Subcutaneous abdominal adipose tissue (tissue), 5 donors: ENCODE results near the gene DNASE2B.

Source experiments
- H3K27ac ChIP-seq: one replicate; pipeline ENCODE4 v1.7.0; 2013; ENCODE audit warnings: low read depth, mild to moderate bottlenecking, inconsistent platforms, low read length, moderate library complexity
- H3K27me3 ChIP-seq, 5 donors: one replicate each; pipeline ENCODE4 v1.7.0; 2013; ENCODE audit warnings: low read length in 5 of 5, inconsistent platforms in 1 of 5; ENCODE audit not compliant: control insufficient read depth in 5 of 5, insufficient read depth in 4 of 5
- H3K36me3 ChIP-seq, 5 donors: one replicate each; pipeline ENCODE4 v1.7.0; 2013; ENCODE audit warnings: low read length in 5 of 5; ENCODE audit not compliant: control insufficient read depth in 5 of 5, insufficient read depth in 5 of 5
- H3K4me1 ChIP-seq, 5 donors: one replicate each; pipeline ENCODE4 v1.7.0; 2013; ENCODE audit warnings: low read length in 5 of 5, mild to moderate bottlenecking in 3 of 5, moderate library complexity in 1 of 5; ENCODE audit not compliant: control insufficient read depth in 5 of 5, insufficient read depth in 5 of 5
- H3K4me3 ChIP-seq, 5 donors: one replicate each; pipeline ENCODE4 v1.7.0; 2013; ENCODE audit warnings: low read length in 5 of 5, low read depth in 1 of 5
- H3K9ac ChIP-seq, 5 donors: one replicate each; pipeline ENCODE4 v1.7.0; 2013; ENCODE audit warnings: low read length in 5 of 5, mild to moderate bottlenecking in 4 of 5, moderate library complexity in 3 of 5
- H3K9me3 ChIP-seq, 5 donors: one replicate each; pipeline ENCODE4 v1.7.0; 2013; ENCODE audit warnings: low read length in 5 of 5; ENCODE audit not compliant: control insufficient read depth in 5 of 5
- donor health status: healthy.
- donor health status: healthy.
- donor health status: healthy.
- donor health status: healthy.
- donor health status: healthy.

DNASE2B gene

DNA sequence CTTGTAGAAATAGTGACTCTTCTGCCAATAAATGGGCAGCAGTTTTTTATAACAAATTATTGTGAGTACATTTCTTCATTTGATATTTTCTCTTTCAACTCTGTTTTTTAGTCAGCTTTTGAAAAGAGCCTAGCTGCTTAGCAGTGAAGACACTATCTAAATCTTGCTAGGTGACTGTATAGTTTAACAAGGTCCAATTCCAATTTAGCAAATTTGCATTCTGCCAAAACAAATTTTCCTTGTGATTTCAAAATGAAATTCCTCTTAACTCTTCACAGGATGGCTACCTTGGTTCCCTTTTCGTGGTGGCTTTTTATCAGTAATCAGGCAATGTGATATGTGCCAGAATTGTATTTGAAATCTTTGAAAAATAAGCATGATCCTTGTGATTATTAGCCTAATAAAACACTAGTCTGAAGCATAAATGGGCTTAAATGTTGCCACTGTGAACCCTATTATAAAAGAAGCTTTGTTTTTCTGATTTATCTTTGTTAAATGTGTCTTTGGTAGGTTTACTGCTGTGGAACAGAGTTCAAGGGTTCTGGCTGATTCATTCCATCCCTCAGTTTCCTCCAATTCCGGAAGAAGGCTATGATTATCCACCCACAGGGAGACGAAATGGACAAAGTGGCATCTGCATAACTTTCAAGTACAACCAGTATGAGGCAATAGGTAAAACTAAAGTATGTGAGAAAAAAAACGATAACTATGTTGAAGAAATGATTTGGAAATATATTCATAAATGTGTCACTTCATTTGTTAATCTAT, 12.2 kb downstream of the DNASE2B start:
- no peak overlapping the region for H3K9ac ChIP-seq
- no peaks in the 10 kb centered on the region for H3K27me3 ChIP-seq
- H3K36me3 ChIP-seq, result no peaks in the 10 kb centered on the region
- no peak overlapping the region for H3K27ac ChIP-seq
- H3K4me3 ChIP-seq, result no peak overlapping the region
- peaks cover 0 to 4% (median 0%) of the 10 kb centered on the region in 5 donors for H3K4me1 ChIP-seq
- H3K9me3 ChIP-seq, result no peaks in the 10 kb centered on the region

DNA sequence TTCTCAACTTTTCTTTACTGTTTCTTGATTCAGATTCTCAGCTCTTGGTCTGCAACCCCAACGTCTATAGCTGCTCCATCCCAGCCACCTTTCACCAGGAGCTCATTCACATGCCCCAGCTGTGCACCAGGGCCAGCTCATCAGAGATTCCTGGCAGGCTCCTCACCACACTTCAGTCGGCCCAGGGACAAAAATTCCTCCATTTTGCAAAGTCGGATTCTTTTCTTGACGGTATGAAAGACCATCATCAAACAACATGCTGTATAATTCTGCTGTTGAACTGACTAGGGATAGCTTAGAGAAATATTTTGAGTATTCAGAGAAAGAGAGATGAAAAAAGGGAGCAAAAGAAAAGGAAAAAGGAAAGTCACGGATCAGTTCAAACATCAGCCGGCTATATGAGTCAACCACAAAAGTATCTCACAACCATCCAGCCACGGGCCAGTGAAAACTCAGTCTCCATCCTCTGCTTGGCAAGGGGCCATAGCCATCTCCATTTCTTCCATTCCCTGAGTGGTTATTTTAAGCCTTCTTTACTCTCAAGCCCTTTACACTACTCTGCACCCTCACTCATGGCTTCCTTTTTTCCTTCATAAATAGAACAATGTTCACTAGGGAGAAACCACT, 14.1 kb downstream of the DNASE2B start:
- no peaks in the 10 kb centered on the region for H3K27me3 ChIP-seq
- no peak overlapping the region for H3K4me3 ChIP-seq
- H3K9me3 ChIP-seq, result no peaks in the 10 kb centered on the region
- peaks cover 0 to 4% (median 0%) of the 10 kb centered on the region in 5 donors for H3K4me1 ChIP-seq
- no peaks in the 10 kb centered on the region for H3K36me3 ChIP-seq
- no peak overlapping the region for H3K9ac ChIP-seq
- H3K27ac ChIP-seq, result no peak overlapping the region

DNA sequence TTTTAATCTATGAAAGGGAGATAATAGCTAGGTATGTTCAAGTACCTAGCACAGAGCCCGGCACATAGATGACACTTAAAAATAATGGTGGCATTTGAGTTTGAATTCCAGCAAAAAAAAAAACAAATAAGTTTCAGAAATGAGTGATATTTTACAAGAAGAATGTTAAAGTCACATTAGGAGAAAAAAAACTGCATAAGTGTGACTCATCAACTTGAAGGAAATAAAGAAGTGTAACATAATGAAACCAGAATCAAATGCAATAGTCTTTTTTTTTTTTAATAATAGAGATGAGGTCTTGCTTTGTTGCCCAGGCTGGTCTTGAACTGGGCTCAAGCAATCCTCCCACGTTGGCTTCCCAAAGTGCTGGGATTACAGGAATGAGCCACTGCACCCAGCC, 17.1 kb downstream of the DNASE2B start:
- H3K9me3 ChIP-seq, result no peaks in the 10 kb centered on the region
- H3K4me3 ChIP-seq, result no peak overlapping the region
- H3K9ac ChIP-seq, result no peak overlapping the region
- H3K36me3 ChIP-seq, result no peaks in the 10 kb centered on the region
- peaks cover 0 to 5% (median 0%) of the 10 kb centered on the region in 5 donors for H3K4me1 ChIP-seq
- no peaks in the 10 kb centered on the region for H3K27me3 ChIP-seq
- no peak overlapping the region for H3K27ac ChIP-seq

DNA sequence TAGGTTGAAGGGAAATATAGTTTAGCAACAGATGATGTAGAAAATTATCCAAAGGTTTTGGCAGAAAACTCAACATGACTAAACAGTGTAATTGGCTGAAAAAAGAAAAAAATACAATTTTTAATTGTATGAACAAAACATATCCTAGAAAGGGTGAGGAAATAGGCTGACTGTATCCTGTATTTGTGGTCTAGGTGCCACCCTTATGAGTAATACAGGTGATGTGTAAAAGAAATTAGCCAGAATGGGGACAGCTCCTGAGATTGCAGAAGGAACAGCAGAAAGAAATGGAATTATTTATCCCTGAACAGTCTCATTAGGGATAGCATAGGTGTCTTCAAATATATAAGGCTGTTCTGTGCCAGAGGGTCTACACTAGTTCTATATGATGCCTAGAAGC, 24.6 kb downstream of the DNASE2B start:
- peaks cover 0 to 5% (median 0%) of the 10 kb centered on the region in 5 donors for H3K4me1 ChIP-seq
- no peaks in the 10 kb centered on the region for H3K36me3 ChIP-seq
- H3K4me3 ChIP-seq, result no peak overlapping the region

DNA sequence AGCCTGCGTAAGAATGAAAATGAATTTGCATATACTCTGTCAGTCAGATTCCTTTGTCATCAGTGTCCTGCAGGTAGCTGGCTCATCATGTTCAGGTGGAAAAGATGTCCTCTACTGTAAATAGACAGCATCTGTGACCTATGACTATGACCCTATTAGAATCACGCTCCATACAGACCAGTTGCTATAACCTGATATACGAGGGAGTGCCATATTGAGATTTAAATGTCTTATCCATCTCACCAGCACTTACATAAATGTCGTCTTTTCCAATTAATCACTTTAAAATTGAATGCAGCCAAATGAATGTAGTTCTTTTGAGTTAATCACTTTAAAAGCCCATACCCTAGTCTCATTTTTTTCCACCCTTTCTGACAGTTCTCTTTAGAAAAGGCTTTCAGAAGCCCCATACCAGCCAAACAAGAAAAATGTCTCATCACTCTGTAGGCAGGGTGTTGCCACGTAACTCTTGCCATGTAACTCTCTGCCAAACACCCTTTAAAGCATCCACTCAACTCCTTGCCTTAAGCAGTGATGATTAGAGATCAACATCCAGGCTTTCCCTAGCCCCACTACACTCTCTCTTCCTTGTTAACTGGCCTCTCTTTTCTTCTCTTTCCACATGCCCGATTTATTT, 26.3 kb downstream of the DNASE2B start:
- Histone ChIP-seq H3K9me3 (peaks cover 0 to 1% (median 0%) of the 10 kb centered on the region in 5 donors), H3K4me1 (peaks cover 0 to 5% (median 0%) of the 10 kb centered on the region in 5 donors), H3K27me3 (no peaks in the 10 kb centered on the region), H3K36me3 (no peaks in the 10 kb centered on the region), H3K27ac (no peak overlapping the region), H3K9ac (no peak overlapping the region), H3K4me3 (no peak overlapping the region)

More for the DNA sequence above, 24.6 kb downstream of the DNASE2B start:
- Histone ChIP-seq H3K27ac (no peak overlapping the region), H3K9ac (no peak overlapping the region), H3K9me3 (no peaks in the 10 kb centered on the region), H3K27me3 (no peaks in the 10 kb centered on the region)

DNA sequence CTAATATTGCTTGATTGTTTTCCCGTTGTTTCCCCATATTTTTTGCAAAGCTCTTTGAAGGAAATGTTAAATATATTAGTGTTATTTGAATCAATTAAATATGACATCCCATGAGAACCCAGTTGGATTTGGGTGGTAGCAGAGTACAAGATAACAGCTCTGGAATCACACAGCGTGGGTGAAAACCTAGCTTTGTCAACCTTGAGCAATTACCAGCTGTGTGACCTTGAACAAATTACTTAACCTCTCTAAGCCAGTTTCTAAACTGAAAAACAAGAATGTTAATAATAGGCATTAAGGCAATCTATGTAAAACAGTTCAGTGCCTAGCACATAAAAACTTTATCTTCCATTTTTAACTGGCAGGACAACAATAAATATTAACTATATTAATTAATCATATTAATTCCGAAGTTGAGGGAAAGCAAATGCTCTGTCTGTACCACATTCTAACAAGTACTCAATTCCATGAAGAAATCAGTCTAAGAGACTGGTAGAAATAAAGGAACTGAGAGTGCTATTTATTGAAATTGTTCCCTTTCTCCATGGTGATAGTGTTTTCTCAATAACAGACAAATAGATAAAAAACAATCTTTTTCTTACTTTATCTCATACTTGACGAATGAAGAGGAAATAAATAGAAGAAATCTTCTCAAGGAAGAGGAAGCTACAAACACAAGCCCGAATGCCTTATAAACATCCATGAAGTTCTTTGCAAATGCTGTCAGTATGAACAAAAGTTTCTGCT, 27.0 kb downstream of the DNASE2B start:
- no peaks in the 10 kb centered on the region for H3K36me3 ChIP-seq
- no peak overlapping the region for H3K27ac ChIP-seq
- no peaks in the 10 kb centered on the region for H3K27me3 ChIP-seq
- no peak overlapping the region for H3K9ac ChIP-seq
- H3K9me3 ChIP-seq, result peaks cover 0 to 5% (median 0%) of the 10 kb centered on the region in 5 donors
- peaks cover 0 to under 1% (median 0%) of the 10 kb centered on the region in 5 donors for H3K4me1 ChIP-seq
- no peak overlapping the region for H3K4me3 ChIP-seq

DNA sequence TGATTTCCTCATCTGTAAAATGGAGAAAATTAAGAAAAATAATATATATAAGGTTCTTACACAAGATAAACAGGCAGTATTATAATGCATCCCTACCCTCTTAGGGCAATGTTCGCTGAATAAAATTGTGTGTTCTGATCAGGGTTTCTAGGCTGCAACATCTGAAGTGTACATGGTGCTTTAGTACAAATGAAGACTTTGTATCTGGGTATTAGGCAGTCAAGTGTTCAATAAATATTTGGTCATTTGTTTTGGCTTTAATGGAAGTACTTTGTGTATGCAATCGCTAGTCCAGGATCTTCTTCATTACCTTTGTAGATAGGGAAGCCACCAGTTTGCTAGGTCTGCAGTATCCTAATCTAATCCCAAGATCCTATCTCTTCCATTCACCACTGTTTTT, 28.1 kb downstream of the DNASE2B start:
- no peaks in the 10 kb centered on the region for H3K27me3 ChIP-seq
- H3K27ac ChIP-seq, result no peak overlapping the region
- no peak overlapping the region for H3K4me3 ChIP-seq
- H3K9me3 ChIP-seq, result peaks cover 0 to 5% (median 0%) of the 10 kb centered on the region in 5 donors
- no peak overlapping the region for H3K9ac ChIP-seq
- H3K4me1 ChIP-seq, result no peaks in the 10 kb centered on the region
- no peaks in the 10 kb centered on the region for H3K36me3 ChIP-seq

DNA sequence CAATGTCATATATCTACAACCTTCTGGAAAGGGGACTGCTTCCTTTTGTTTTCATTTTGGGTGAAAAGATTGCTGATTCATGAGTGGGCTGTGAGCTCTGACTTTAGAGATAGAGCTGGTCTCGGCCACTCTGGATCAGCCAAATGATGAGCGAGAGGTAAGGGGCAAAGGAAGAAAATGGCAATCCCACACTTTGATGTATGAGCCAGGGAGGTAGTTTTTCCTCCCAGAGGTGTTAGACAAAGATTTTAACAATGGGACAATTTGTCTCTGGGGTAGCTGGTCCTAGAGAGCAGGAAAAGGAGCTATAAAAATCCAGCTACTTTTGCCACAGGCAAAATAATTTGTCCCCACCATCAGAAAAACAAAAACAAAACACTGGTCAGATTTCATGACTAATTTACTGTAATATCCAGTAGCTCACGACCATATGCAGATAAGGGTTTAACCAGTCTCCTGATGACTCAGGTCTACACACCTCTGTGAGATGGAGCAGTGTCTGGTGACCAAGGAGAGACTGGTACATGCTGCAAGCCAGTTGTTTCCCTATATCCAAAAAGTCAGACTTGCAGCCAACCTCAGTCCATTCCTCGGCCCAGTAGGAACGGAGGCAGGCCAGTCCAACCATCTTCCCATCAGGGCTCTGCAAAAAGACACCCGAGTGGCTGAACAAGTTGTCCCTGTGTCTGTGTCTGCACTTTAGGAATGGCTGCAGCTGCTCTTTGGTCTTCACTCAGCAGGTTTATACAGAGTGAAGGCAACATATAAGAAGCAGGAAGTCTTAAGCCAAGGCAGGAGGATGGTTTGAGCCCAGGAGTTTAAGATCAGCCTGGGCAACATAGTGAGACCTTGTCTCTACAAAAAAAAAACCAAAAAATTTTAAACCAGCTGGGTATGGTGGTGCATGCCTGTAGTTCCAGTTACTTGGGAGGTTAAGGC, 29.2 kb downstream of the DNASE2B start:
- Histone ChIP-seq H3K27me3 (no peaks in the 10 kb centered on the region), H3K9me3 (peaks cover 0 to 5% (median 0%) of the 10 kb centered on the region in 5 donors), H3K9ac (no peak overlapping the region), H3K27ac (no peak overlapping the region), H3K36me3 (no peaks in the 10 kb centered on the region), H3K4me3 (no peak overlapping the region), H3K4me1 (no peaks in the 10 kb centered on the region)

DNA sequence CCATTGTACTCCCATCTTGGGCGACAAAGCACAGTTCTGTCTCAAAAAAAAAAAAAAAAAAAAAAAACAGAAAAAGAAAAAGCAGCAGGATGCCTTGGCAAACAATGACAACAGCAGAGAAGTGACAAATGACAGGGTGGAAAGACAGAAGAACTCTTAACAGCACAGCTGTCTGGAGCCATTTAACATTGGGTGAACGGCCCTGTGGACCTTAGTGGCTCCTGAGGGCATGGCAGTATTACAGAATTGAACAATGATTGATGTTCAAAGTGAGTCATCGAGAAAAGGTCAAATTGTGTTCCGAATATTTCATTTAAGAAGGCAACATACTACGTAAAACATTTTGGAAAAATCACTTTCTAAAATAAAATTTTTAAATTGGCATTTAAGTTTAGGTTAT, 30.0 kb downstream of the DNASE2B start:
- no peak overlapping the region for H3K4me3 ChIP-seq
- H3K27ac ChIP-seq, result no peak overlapping the region
- H3K27me3 ChIP-seq, result no peaks in the 10 kb centered on the region
- peaks cover 0 to under 1% (median 0%) of the 10 kb centered on the region in 5 donors for H3K4me1 ChIP-seq
- no peak overlapping the region for H3K9ac ChIP-seq
- peaks cover 0 to 5% (median 0%) of the 10 kb centered on the region in 5 donors for H3K9me3 ChIP-seq
- no peaks in the 10 kb centered on the region for H3K36me3 ChIP-seq
